ENCODE results near the gene SPEF1.

SPEF1 gene

GRCh38 chr20:3766422-3767109 lies 14.7 kb downstream of the SPEF1 start:
- DNase-seq (ENCODE audit: low read depth in 2 of 2): no peak

GRCh38 chr20:3765171-3765882 lies 15.9 kb downstream of the SPEF1 start:
- no peak for DNase-seq (ENCODE audit: low read depth in 2 of 2)

- no peak for DNase-seq (ENCODE audit: low read depth in 2 of 2)
These were observed 16.6 kb downstream of the SPEF1 start for GRCh38 chr20:3764659-3765058.

GRCh38 chr20:3763671-3764601 lies 17.3 kb downstream of the SPEF1 start:
- DNase-seq (ENCODE audit: low read depth in 2 of 2): no peak

GRCh38 chr20:3760655-3761348 lies 20.4 kb downstream of the SPEF1 start:
- no peak for DNase-seq (ENCODE audit: low read depth in 2 of 2)

GRCh38 chr20:3759884-3760283 lies 21.4 kb downstream of the SPEF1 start:
- no peak for DNase-seq (ENCODE audit: low read depth in 2 of 2)

- no peak for DNase-seq (ENCODE audit: low read depth in 2 of 2)
These were observed 21.9 kb downstream of the SPEF1 start for GRCh38 chr20:3759316-3759823.

- no peak for DNase-seq (ENCODE audit: low read depth in 2 of 2)
These were observed 22.7 kb downstream of the SPEF1 start for GRCh38 chr20:3758566-3758965.

- DNase-seq (ENCODE audit: low read depth in 2 of 2): no peak
These were observed 24.0 kb downstream of the SPEF1 start for GRCh38 chr20:3757268-3757667.

- no peak for DNase-seq (ENCODE audit: low read depth in 2 of 2)
These were observed 25.3 kb downstream of the SPEF1 start for GRCh38 chr20:3755814-3756480.

- no peak for DNase-seq (ENCODE audit: low read depth in 2 of 2)
These were observed 26.0 kb downstream of the SPEF1 start for GRCh38 chr20:3755269-3755668.

GRCh38 chr20:3754276-3754630 lies 27.0 kb downstream of the SPEF1 start:
- no peak for DNase-seq (ENCODE audit: low read depth in 2 of 2)

GRCh38 chr20:3753501-3754275 lies 27.6 kb downstream of the SPEF1 start:
- no peak for DNase-seq (ENCODE audit: low read depth in 2 of 2)

GRCh38 chr20:3753098-3753497 lies 28.1 kb downstream of the SPEF1 start:
- DNase-seq (ENCODE audit: low read depth in 2 of 2): peak; percentile 40 to 50

- no peak for DNase-seq (ENCODE audit: low read depth in 2 of 2)
These were observed 28.9 kb downstream of the SPEF1 start for GRCh38 chr20:3752386-3752759.

- peak; percentile 40 to 59 for DNase-seq (ENCODE audit: low read depth in 2 of 2)
These were observed 29.4 kb downstream of the SPEF1 start for GRCh38 chr20:3751675-3752385.

- no peak for DNase-seq (ENCODE audit: low read depth in 2 of 2)
These were observed 30.0 kb downstream of the SPEF1 start for GRCh38 chr20:3751305-3751674.

GRCh38 chr20:3749689-3750531 lies 31.3 kb downstream of the SPEF1 start:
- peak; percentile 19 to 46 for DNase-seq (ENCODE audit: low read depth in 2 of 2)
